RWPE2 (cell line): Measurements from ENCODE around the gene CHTF18.

Source experiments
- ATAC-seq: fragments of 200-7000 bp; cut with Tn5 transposase; 3 replicates; pipeline ENCODE4 v1.9.1; 2021; ENCODE audit warnings: low read depth
- DNase-seq: peaks from one replicate; pipeline ENCODE4 v3.0.0-alpha.2; 2020; ENCODE audit warnings: low spot score
- H3K27ac ChIP-seq: fragments of 450-650 bp; 2 replicates; pipeline ENCODE4 v1.5.1; 2017; ENCODE audit warnings: mild to moderate bottlenecking; ENCODE audit not compliant: poor library complexity, severe bottlenecking
- H3K27me3 ChIP-seq: fragments of 250-450 bp; sonication (Bioruptor Pico); 2 replicates; pipeline ENCODE4 v1.5.1; 2021; ENCODE audit warnings: mild to moderate bottlenecking, moderate library complexity; ENCODE audit not compliant: insufficient read depth, poor library complexity, severe bottlenecking
- H3K36me3 ChIP-seq: fragments of 250-450 bp; sonication (Bioruptor Pico); 2 replicates; pipeline ENCODE4 v1.5.1; 2020; ENCODE audit warnings: low read depth, mild to moderate bottlenecking, moderate library complexity
- H3K4me1 ChIP-seq: fragments of 250-450 bp; sonication (Bioruptor Pico); 2 replicates; pipeline ENCODE4 v1.5.1; 2021; ENCODE audit warnings: mild to moderate bottlenecking, moderate library complexity; ENCODE audit not compliant: insufficient read depth, poor library complexity, severe bottlenecking
- H3K4me3 ChIP-seq: fragments of 250-450 bp; sonication (Bioruptor Pico); 2 replicates; pipeline ENCODE4 v1.5.1; 2021; ENCODE audit warnings: mild to moderate bottlenecking, moderate library complexity; ENCODE audit not compliant: severe bottlenecking
- H3K9me3 ChIP-seq: fragments of 250-450 bp; sonication (Bioruptor Pico); 2 replicates; pipeline ENCODE4 v1.5.1; 2021; ENCODE audit warnings: mild to moderate bottlenecking, moderate library complexity; ENCODE audit not compliant: severe bottlenecking
- CTCF ChIP-seq: fragments of 450-650 bp; IDR thresholded peaks from one replicate; pipeline ENCODE4 v1.5.1; 2017; ENCODE audit warnings: mild to moderate bottlenecking, moderate library complexity; ENCODE audit not compliant: poor library complexity, severe bottlenecking

Gene CHTF18

GRCh38 chr16:847151-847550 is 58.7 kb downstream of the CHTF18 start:
- no peak for ATAC-seq
- H3K27me3 ChIP-seq: no peaks in the 10 kb centered on the region
- no peak for TF ChIP-seq CTCF

More at GRCh38 chr16:847151-847550, 58.7 kb downstream of the CHTF18 start:
- Histone ChIP-seq H3K4me1 (no peaks in the 10 kb centered on the region), H3K36me3 (no peaks in the 10 kb centered on the region), H3K4me3 (no peak overlapping the region), H3K9me3 (peaks cover 2% of the 10 kb centered on the region), H3K27ac (no peak overlapping the region)
- no peak for DNase-seq
